HCT116 (cell line): Measurements from ENCODE around the gene KPNA3. TPM values are rescaled to one million over a fixed set of nuclear protein-coding genes. Genes with fewer than 3 reads are reported as not detected.

ENCODE experiments used
- ATAC-seq: fragments of 200-7000 bp; cut with Tn5 transposase; 2 replicates; pipeline ENCODE4 v1.9.1; 2020; ENCODE audit warnings: mild to moderate bottlenecking, moderate library complexity
- BruUV-seq: library from RNA; stranded (reverse); fragments of 400-500 nt; replicated peaks from 2 replicates; lab custom pipeline; 2021; lab: Mats Ljungman, UMichigan
- CTCF ChIA-PET: fragments of 300-600 bp; sonication (Branson Sonifier 250); formaldehyde crosslinking; loops from one replicate; lab custom pipeline; 2021; ENCODE audit warnings: antibody characterized with exemption; lab: Charles Lee
- POLR2A ChIA-PET: fragments of 300-600, 350-600 bp; sonication (Branson Sonifier 250); formaldehyde crosslinking; loops from one replicate; lab custom pipeline; 2021; ENCODE audit warnings: antibody characterized with exemption; lab: Charles Lee
- RAD21 ChIA-PET, 2 experiments: fragments of 300-600 bp; sonication (Branson Sonifier 250); formaldehyde crosslinking; loops; one replicate each; lab custom pipeline; 2023; ENCODE audit warnings: low total read pairs in 2 of 2; ENCODE audit not compliant: uncharacterized antibody in 2 of 2, unreplicated experiment in 2 of 2, low non-redundant PET in 1 of 2; lab: Charles Lee
- DNase-seq: peaks from one replicate; pipeline ENCODE4 v3.0.0-alpha.2; 2010; ENCODE audit warnings: low read depth, low spot score
- H2AFZ ChIP-seq: fragments of 200-600 bp; shearing (Covaris generic), sonication (generic); 2 replicates; pipeline ENCODE4 v1.6.1; 2017; ENCODE audit warnings: low read depth, mixed run types, mixed read lengths, antibody characterized with exemption, low read length; ENCODE audit not compliant: poor library complexity, severe bottlenecking
- H3K27ac ChIP-seq: 2 replicates; pipeline ENCODE4 v1.5.1; 2012; ENCODE audit warnings: low read depth, low read length
- H3K27me3 ChIP-seq: fragments of 200-600 bp; sonication (generic); 2 replicates; pipeline ENCODE4 v1.6.1; 2016; ENCODE audit warnings: mixed run types, low read length, mixed read lengths; ENCODE audit not compliant: insufficient read depth
- H3K36me3 ChIP-seq, 2 experiments: fragments of 200-500 bp in 1 of 2; fragments of 200-600 bp in 1 of 2; sonication (Bioruptor generic) in 1 of 2; sonication (generic) in 1 of 2; 2 replicates each; pipeline versions ENCODE4 v1.5.1 to v1.6.1; 2014 to 2016; ENCODE audit warnings: low read length in 2 of 2, inconsistent platforms in 1 of 2, mixed read lengths in 1 of 2, mixed run types in 1 of 2; ENCODE audit not compliant: insufficient read depth in 2 of 2, control insufficient read depth in 1 of 2
- H3K4me1 ChIP-seq, 2 experiments: fragments of 200-600 bp in 1 of 2; sonication (generic) in 1 of 2; 2 replicates each; pipeline versions ENCODE4 v1.5.1 to v1.6.1; 2012 to 2017; ENCODE audit warnings: low read length in 2 of 2, inconsistent platforms in 1 of 2, mild to moderate bottlenecking in 1 of 2, mixed read lengths in 1 of 2, mixed run types in 1 of 2, moderate library complexity in 1 of 2; ENCODE audit not compliant: insufficient read depth in 2 of 2, control insufficient read depth in 1 of 2
- H3K4me2 ChIP-seq: fragments of 200-600 bp; sonication (generic); 2 replicates; pipeline ENCODE4 v1.6.1; 2017; ENCODE audit warnings: mixed run types, low read length, mixed read lengths
- H3K4me3 ChIP-seq, 2 experiments: fragments of 200-600 bp in 1 of 2; sonication (generic) in 1 of 2; replicated peaks in 1 of 2; 2 replicates each; pipeline ENCODE4 v1.5.1; 2011 to 2016; ENCODE audit warnings: low read length in 2 of 2, control low read depth in 1 of 2, low read depth in 1 of 2, mild to moderate bottlenecking in 1 of 2, mixed read lengths in 1 of 2, mixed run types in 1 of 2
- H3K79me2 ChIP-seq: fragments of 200-600 bp; sonication (generic); 2 replicates; pipeline ENCODE4 v1.6.1; 2017; ENCODE audit warnings: mild to moderate bottlenecking, mixed run types, low read length, moderate library complexity, mixed read lengths; ENCODE audit not compliant: insufficient read depth
- H3K9ac ChIP-seq: fragments of 200-600 bp; sonication (generic); 2 replicates; pipeline ENCODE4 v1.6.1; 2016; ENCODE audit warnings: low read length, mixed read lengths
- H3K9me2 ChIP-seq: fragments of 200-600 bp; sonication (generic), shearing (Covaris generic); 2 replicates; pipeline ENCODE4 v1.6.1; 2017; ENCODE audit warnings: mixed run types, mild to moderate bottlenecking, moderate library complexity; ENCODE audit not compliant: insufficient read depth
- H3K9me3 ChIP-seq, 2 experiments: fragments of 200-500 bp in 1 of 2; fragments of 200-600 bp in 1 of 2; sonication (Bioruptor generic) in 1 of 2; sonication (generic) in 1 of 2; 2 replicates each; pipeline ENCODE4 v1.6.1; 2014 to 2017; ENCODE audit warnings: low read length in 2 of 2, mixed read lengths in 2 of 2, inconsistent platforms in 1 of 2, low read depth in 1 of 2, mild to moderate bottlenecking in 1 of 2, mixed run types in 1 of 2, moderate library complexity in 1 of 2; ENCODE audit not compliant: control insufficient read depth in 1 of 2, insufficient read depth in 1 of 2
- H4K20me1 ChIP-seq: fragments of 200-600 bp; sonication (generic), shearing (Covaris generic); 2 replicates; pipeline ENCODE4 v1.6.1; 2017; ENCODE audit warnings: mixed run types, mild to moderate bottlenecking, moderate library complexity; ENCODE audit not compliant: insufficient read depth
- ATF3 ChIP-seq: IDR thresholded peaks from 2 replicates; pipeline ENCODE4 v1.6.1; 2012
- CBX3 ChIP-seq: IDR thresholded peaks from 2 replicates; pipeline ENCODE4 v1.6.1; 2012; ENCODE audit warnings: low read depth
- CEBPB ChIP-seq: IDR thresholded peaks from 2 replicates; pipeline ENCODE4 v1.6.1; 2012; ENCODE audit warnings: low read depth
- EGR1 ChIP-seq: IDR thresholded peaks from 2 replicates; pipeline ENCODE4 v1.6.1; 2012; ENCODE audit warnings: low read depth
- ELF1 ChIP-seq: IDR thresholded peaks from 2 replicates; pipeline ENCODE4 v1.6.1; 2012; ENCODE audit warnings: low read depth, borderline replicate concordance
- EZH2 ChIP-seq: fragments of 200-600 bp; sonication (generic); IDR thresholded peaks from 2 replicates; pipeline ENCODE4 v1.6.1; 2017; ENCODE audit warnings: antibody characterized with exemption, mixed run types
- EZH2phosphoT487 ChIP-seq: fragments of 200-600 bp; IDR thresholded peaks from 2 replicates; pipeline ENCODE4 v1.6.1; 2018; ENCODE audit warnings: antibody characterized with exemption, borderline replicate concordance
- FOSL1 ChIP-seq: IDR thresholded peaks from 2 replicates; pipeline ENCODE4 v1.6.1; 2012; ENCODE audit warnings: low read depth
- MAX ChIP-seq: IDR thresholded peaks from 2 replicates; pipeline ENCODE4 v1.6.1; 2012
- POLR2AphosphoS5 ChIP-seq: IDR thresholded peaks from 2 replicates; pipeline ENCODE4 v1.6.1; 2011; ENCODE audit warnings: mild to moderate bottlenecking, low read depth, low read length, moderate library complexity
- RAD21 ChIP-seq: IDR thresholded peaks from 2 replicates; pipeline ENCODE4 v1.6.1; 2012; ENCODE audit warnings: low read depth, mild to moderate bottlenecking
- REST ChIP-seq: IDR thresholded peaks from 2 replicates; pipeline ENCODE4 v1.6.1; 2012; ENCODE audit warnings: low read depth
- SIN3A ChIP-seq: IDR thresholded peaks from 2 replicates; pipeline ENCODE4 v1.6.1; 2012; ENCODE audit warnings: low read depth
- SP1 ChIP-seq: IDR thresholded peaks from 2 replicates; pipeline ENCODE4 v1.6.1; 2012; ENCODE audit warnings: low read depth
- SRF ChIP-seq: IDR thresholded peaks from 2 replicates; pipeline ENCODE4 v1.6.1; 2012; ENCODE audit warnings: low read depth
- YY1 ChIP-seq: IDR thresholded peaks from 2 replicates; pipeline ENCODE4 v1.6.1; 2011; ENCODE audit warnings: low read length, low read depth, moderate library complexity, mild to moderate bottlenecking; ENCODE audit not compliant: insufficient replicate concordance; ENCODE audit errors: extremely low read depth
- ZFX ChIP-seq: fragments of 450-650 bp; IDR thresholded peaks from 2 replicates; pipeline ENCODE4 v1.6.1; 2017
- intact Hi-C: fragments of 100-400 bp; cut with micrococcal nuclease; formaldehyde crosslinking; loops from 2 replicates; pipeline ENCODE4 v1.10.0; 2022
- total RNA-seq: library from RNA; stranded (reverse); gene quantifications from one replicate; pipeline ENCODE4 v1.2.1, GENCODE V29; 2021; ENCODE audit not compliant: unreplicated experiment

Gene KPNA3
- total RNA-seq, 1 experiment from 2014 or later: 45.0 TPM

GRCh38 chr13:49649963-49650312, 142.5 kb downstream of the KPNA3 start:
- Histone ChIP-seq H3K9ac (no peak overlapping the region), H3K9me3 (no peaks in the 10 kb centered on the region), H3K4me2 (no peak overlapping the region), H4K20me1 (no peaks in the 10 kb centered on the region), H3K36me3 (no peaks in the 10 kb centered on the region), H3K9me2 (no peaks in the 10 kb centered on the region), H3K79me2 (no peaks in the 10 kb centered on the region), H3K27me3 (no peaks in the 10 kb centered on the region), H2AFZ (no peak overlapping the region), H3K27ac (no peak overlapping the region), H3K4me1 (no peaks in the 10 kb centered on the region), H3K4me3 (no peak overlapping the region)
- POLR2A ChIA-PET: no interaction called here
- intact Hi-C loops: loop anchor here (5.0 kb wide), 1 partner anchor 1422 kb away; no protein-coding TSS in a partner anchor
- no TSS peak for BruUV-seq
- CTCF ChIA-PET: no interaction called here
- RAD21 ChIA-PET: interaction anchor here in 1 of 2 experiments (0.6 kb wide), 1 partner anchor 107 kb away, joined by 3 read pairs; no protein-coding TSS in a partner anchor
- ATAC-seq (no peak), DNase-seq (no peak)
- TF ChIP-seq EZH2phosphoT487 (no peak), ZFX (no peak), ATF3 (no peak), MAX (no peak), REST (no peak), SIN3A (no peak), EZH2 (no peak), EGR1 (no peak), CBX3 (no peak), FOSL1 (no peak), SRF (no peak), POLR2AphosphoS5 (no peak), CEBPB (no peak), SP1 (no peak), YY1 (no peak), RAD21 (no peak), ELF1 (no peak)

Other genes with a start within 250 kb of the KPNA3 start
- gene RCBTB1, start 207.1 kb downstream of the KPNA3 start, total RNA-seq: 22.2 TPM
- not detected for gene ARL11, start 164.2 kb downstream of the KPNA3 start, total RNA-seq
- gene EBPL, start 101.2 kb downstream of the KPNA3 start, total RNA-seq: 73.2 TPM
- 11.3 TPM for gene SPRYD7, start 143.7 kb upstream of the KPNA3 start, total RNA-seq
- gene TRIM13, start 204.4 kb upstream of the KPNA3 start, total RNA-seq: 24.6 TPM
- 2.5 TPM for gene KCNRG, start 222.8 kb upstream of the KPNA3 start, total RNA-seq